Measurements from ENCODE around the gene CATSPERZ. TPM values are rescaled to one million over a fixed set of nuclear protein-coding genes. Genes with fewer than 3 reads are reported as not detected.

The CATSPERZ gene
- total and polyA plus RNA-seq, 9 of the 15 experiments (the other 6 are each of a cell fraction or from before 2014, with no cell fraction given), result 0.86 to 8.5 (median 3.5) TPM

- no peak for TF ChIP-seq ATF1 (CRISPR knock-in tag; IDR thresholded peaks at IDR 0.05)
- TF ChIP-seq ATF1 (tag; IDR thresholded peaks at IDR 0.05), result peak; percentile 50
- no peak for TF ChIP-seq ZKSCAN1 (IDR thresholded peaks at IDR 0.05; ENCODE audit: low read depth, low read length)
- no peak for TF ChIP-seq NR3C1 (CRISPR knock-in tag; IDR thresholded peaks at IDR 0.05)
- TF ChIP-seq ZNF41 (CRISPR knock-in tag; conservative IDR thresholded peaks at IDR 0.05), result no peak
- TF ChIP-seq SPI1 (IDR thresholded peaks at IDR 0.05; ENCODE audit: borderline replicate concordance, low read depth, low read length), result 0 out of 2 replicates have a peak, but pooled peaks have one; percentile 32
- TF ChIP-seq POLR2G (IDR thresholded peaks at IDR 0.05; ENCODE audit: low read depth, low read length), result peak; percentile 88
- no peak for TF ChIP-seq RAD51 (IDR thresholded peaks at IDR 0.05; ENCODE audit: borderline replicate concordance, low read depth)
- TF ChIP-seq TAF15 (IDR thresholded peaks at IDR 0.05; ENCODE audit: low read depth, low read length), result no peak
- peak; percentile 90 for TF ChIP-seq REST (IDR thresholded peaks at IDR 0.05; ENCODE audit: borderline replicate concordance)
- TF ChIP-seq REST (CRISPR knock-in tag; IDR thresholded peaks at IDR 0.05; ENCODE audit: low read depth), result peak; percentile 20
- TF ChIP-seq ZNF707 (CRISPR knock-in tag; conservative IDR thresholded peaks at IDR 0.05), result no peak
- peak; percentile 43 for TF ChIP-seq ZNF431 (CRISPR knock-in tag; IDR thresholded peaks at IDR 0.05)
- TF ChIP-seq ZNF830 (CRISPR knock-in tag; IDR thresholded peaks at IDR 0.05), result peak; percentile 90; the same call in 1 of the 2 replicates
- no peak for TF ChIP-seq TSC22D4 (tag; IDR thresholded peaks at IDR 0.05)
- peak in 1 of 2 experiments; percentile 56; a peak in 1 of 4 replicates for TF ChIP-seq MLLT1 (IDR thresholded peaks at IDR 0.05)
These were observed 18.0 kb downstream of the CATSPERZ start, which contains the start of gene PRDX5 (continued) for GRCh38 chr11:64317961-64318765.
